Panc1 (cell line): ENCODE results near the gene RABGAP1L. TPM values are rescaled to one million over a fixed set of nuclear protein-coding genes. Genes with fewer than 3 reads are reported as not detected.
"Not testable (repeated sequence)": the region's sequence is repeated elsewhere in the genome, so short reads cannot be mapped to it uniquely, and the experiment has no call there.

Experiments used
- ATAC-seq: fragments of 200-7000 bp; cut with Tn5 transposase; 2 replicates; pipeline ENCODE4 v1.9.1; 2020; ENCODE audit warnings: mild to moderate bottlenecking, moderate library complexity
- BruUV-seq: library from RNA; stranded (reverse); fragments of 400-500 nt; replicated peaks from 2 replicates; lab custom pipeline; 2021; lab: Mats Ljungman, UMichigan
- CTCF ChIA-PET: fragments of 300-600 bp; sonication (Branson Sonifier 250); formaldehyde crosslinking; loops from one replicate; lab custom pipeline; 2022; ENCODE audit warnings: antibody characterized with exemption; lab: Charles Lee
- POLR2A ChIA-PET: fragments of 300-600 bp; sonication (Branson Sonifier 250); formaldehyde crosslinking; loops from one replicate; lab custom pipeline; 2022; ENCODE audit warnings: antibody characterized with exemption; lab: Charles Lee
- DNase-seq: peaks from one replicate; pipeline ENCODE4 v3.0.0-alpha.2; 2010; ENCODE audit warnings: low read depth, low spot score
- H3K27ac ChIP-seq: 2 replicates; pipeline ENCODE4 v1.5.1; 2011; ENCODE audit warnings: mild to moderate bottlenecking, low read length, inconsistent platforms
- H3K27me3 ChIP-seq: fragments of 200-500 bp; sonication (Bioruptor generic); 2 replicates; pipeline ENCODE4 v1.6.0; 2014; ENCODE audit warnings: low read length, inconsistent platforms; ENCODE audit not compliant: control insufficient read depth, insufficient read depth
- H3K36me3 ChIP-seq: fragments of 200-500 bp; sonication (Bioruptor generic); 2 replicates; pipeline ENCODE4 v1.5.1; 2014; ENCODE audit warnings: inconsistent platforms, mild to moderate bottlenecking, low read length, moderate library complexity; ENCODE audit not compliant: control insufficient read depth, insufficient read depth
- H3K4me1 ChIP-seq: 2 replicates; pipeline ENCODE4 v1.5.1; 2011; ENCODE audit warnings: inconsistent platforms, mild to moderate bottlenecking, low read length, moderate library complexity; ENCODE audit not compliant: control insufficient read depth, insufficient read depth
- H3K4me3 ChIP-seq, 2 experiments: 2 replicates each; pipeline ENCODE4 v1.5.1; 2011 to 2012; ENCODE audit warnings: low read depth in 2 of 2, low read length in 2 of 2, mild to moderate bottlenecking in 2 of 2, inconsistent platforms in 1 of 2, moderate library complexity in 1 of 2
- H3K9me3 ChIP-seq: fragments of 200-500 bp; sonication (Bioruptor generic); 2 replicates; pipeline ENCODE4 v1.5.1; 2014; ENCODE audit warnings: low read depth, mild to moderate bottlenecking, inconsistent platforms, low read length, moderate library complexity; ENCODE audit not compliant: control insufficient read depth, insufficient read depth
- CTCF ChIP-seq: fragments of 450-650 bp; IDR thresholded peaks from 2 replicates; pipeline ENCODE4 v1.5.1; 2017; ENCODE audit warnings: mild to moderate bottlenecking
- POLR2AphosphoS5 ChIP-seq: IDR thresholded peaks from 2 replicates; pipeline ENCODE4 v1.6.1; 2012; ENCODE audit warnings: mild to moderate bottlenecking, low read depth, low read length, moderate library complexity
- SIN3A ChIP-seq: IDR thresholded peaks from 2 replicates; pipeline ENCODE4 v1.6.1; 2012; ENCODE audit warnings: low read depth, mild to moderate bottlenecking, low read length, moderate library complexity, borderline replicate concordance; ENCODE audit not compliant: insufficient read depth
- TCF7L2 ChIP-seq: IDR thresholded peaks from 2 replicates; pipeline ENCODE4 v1.6.1; 2011; ENCODE audit warnings: mild to moderate bottlenecking, low read depth, low read length, inconsistent platforms
- in situ Hi-C: cut with HindIII; loops from 2 replicates; pipeline ENCODE4 v1.10.0; 2016; ENCODE audit warnings: low sequenced_read_pairs, low pct_unique_long_range_greater_than_20kb
- intact Hi-C: fragments of 100-400 bp; cut with micrococcal nuclease; formaldehyde crosslinking; loops from one replicate; pipeline ENCODE4 v1.10.0; 2022; ENCODE audit not compliant: unreplicated experiment
- total RNA-seq: library from RNA; stranded (reverse); gene quantifications from one replicate; pipeline ENCODE4 v1.2.1, GENCODE V29; 2021; ENCODE audit not compliant: unreplicated experiment
- TF ChIP-seq, protein P1 (sequence below), 2 experiments: IDR thresholded peaks; 2 replicates each; pipeline ENCODE4 v1.6.1; 2011 to 2012; ENCODE audit warnings: low read depth in 2 of 2, control low read depth in 1 of 2, low read length in 1 of 2, mild to moderate bottlenecking in 1 of 2, moderate library complexity in 1 of 2; ENCODE audit not compliant: insufficient read depth in 1 of 2

RABGAP1L gene
- total RNA-seq, 1 experiment from 2014 or later: 37.0 TPM

DNA sequence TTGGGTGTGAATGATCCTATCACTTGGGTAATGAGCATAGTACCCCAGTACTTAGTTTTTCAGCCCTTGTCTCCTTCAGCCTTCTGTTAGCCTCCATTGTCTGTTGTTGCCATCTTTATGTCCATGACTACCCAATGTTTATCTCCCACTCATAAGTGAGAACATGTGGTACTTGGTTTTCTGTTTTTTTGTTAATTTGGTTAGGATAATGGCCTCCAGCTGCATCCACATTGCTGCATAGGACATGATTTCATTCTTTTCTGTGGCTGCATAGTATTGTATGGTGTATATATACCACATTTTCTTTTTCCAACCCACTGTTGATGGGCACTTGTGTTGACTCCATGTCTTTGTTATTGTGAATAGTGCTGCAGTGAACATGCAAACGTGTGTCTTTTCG, 248.8 kb downstream of the RABGAP1L start:
- no peak for TF ChIP-seq CTCF
- in situ Hi-C loops: no loop called here
- intact Hi-C loops: no loop called here

DNA sequence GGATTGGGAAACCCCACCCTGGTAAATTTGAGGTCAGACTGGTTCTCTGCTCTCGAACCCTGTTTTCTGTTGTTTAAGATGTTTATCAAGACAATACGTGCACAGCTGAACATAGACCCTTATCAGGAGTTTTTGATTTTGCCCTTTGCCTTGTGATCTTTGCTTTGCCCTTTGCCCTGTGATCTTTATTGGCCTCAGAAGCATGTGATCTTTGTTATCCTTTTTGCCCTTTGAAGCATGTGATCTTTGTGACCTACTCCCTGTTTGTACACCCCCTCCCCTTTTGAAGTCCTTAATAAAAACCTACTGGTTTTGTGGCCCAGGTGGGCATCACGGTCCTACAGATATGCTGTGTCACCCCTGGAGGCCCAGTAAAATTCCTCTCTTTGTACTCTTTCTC, 250.5 kb downstream of the RABGAP1L start:
- CTCF ChIA-PET, BruUV-seq, in situ Hi-C loops: not testable (repeated sequence)

More for the DNA sequence above, 248.8 kb downstream of the RABGAP1L start:
- ATAC-seq: no peak
- Histone ChIP-seq H3K9me3 (no peaks in the 10 kb centered on the region), H3K4me3 (no peak overlapping the region), H3K27ac (no peak overlapping the region), H3K4me1 (no peaks in the 10 kb centered on the region), H3K27me3 (no peaks in the 10 kb centered on the region), H3K36me3 (no peaks in the 10 kb centered on the region)
- DNase-seq: no peak
- POLR2A ChIA-PET: no interaction called here
- no TSS peak for BruUV-seq
- CTCF ChIA-PET: no interaction called here

GRCh38 chr1:174413632-174414031, 254.3 kb downstream of the RABGAP1L start:
- ATAC-seq: no peak
- H3K27ac ChIP-seq: no peak overlapping the region
- intact Hi-C loops: no loop called here
- ChIA-PET POLR2A (no interaction called here), CTCF (interaction anchor here (0.7 kb wide), 1 partner anchor 17 kb away, joined by 3 read pairs; no protein-coding TSS in a partner anchor)
- DNase-seq: no peak
- BruUV-seq: no TSS peak
- in situ Hi-C loops: no loop called here
- H3K36me3 ChIP-seq: no peaks in the 10 kb centered on the region
- H3K9me3 ChIP-seq: no peaks in the 10 kb centered on the region
- no peaks in the 10 kb centered on the region for H3K27me3 ChIP-seq
- no peaks in the 10 kb centered on the region for H3K4me1 ChIP-seq
- TF ChIP-seq TCF7L2 (no peak), CTCF (peak; percentile 52), SIN3A (no peak)
- no peak overlapping the region for H3K4me3 ChIP-seq

More for the DNA sequence above, 250.5 kb downstream of the RABGAP1L start:
- ATAC-seq, DNase-seq, H3K27ac ChIP-seq, H3K27me3 ChIP-seq, POLR2A ChIA-PET, H3K36me3 ChIP-seq, intact Hi-C loops, H3K9me3 ChIP-seq, H3K4me1 ChIP-seq, H3K4me3 ChIP-seq: not testable (repeated sequence)

- DNase-seq: no peak
- intact Hi-C loops: no loop called here
- POLR2A ChIA-PET: no interaction called here
- BruUV-seq: no TSS peak
- H3K9me3 ChIP-seq: no peaks in the 10 kb centered on the region
- ATAC-seq: no peak
- CTCF ChIA-PET: interaction anchor here (0.7 kb wide), 1 partner anchor 17 kb away, joined by 3 read pairs; no protein-coding TSS in a partner anchor
- in situ Hi-C loops: no loop called here
- no peaks in the 10 kb centered on the region for H3K36me3 ChIP-seq
- H3K27ac ChIP-seq: no peak overlapping the region
- H3K27me3 ChIP-seq: no peaks in the 10 kb centered on the region
- no peak overlapping the region for H3K4me3 ChIP-seq
- TF ChIP-seq POLR2AphosphoS5 (no peak), TCF7L2 (no peak), SIN3A (no peak), CTCF (no peak)
- TF ChIP-seq, protein P1, sequence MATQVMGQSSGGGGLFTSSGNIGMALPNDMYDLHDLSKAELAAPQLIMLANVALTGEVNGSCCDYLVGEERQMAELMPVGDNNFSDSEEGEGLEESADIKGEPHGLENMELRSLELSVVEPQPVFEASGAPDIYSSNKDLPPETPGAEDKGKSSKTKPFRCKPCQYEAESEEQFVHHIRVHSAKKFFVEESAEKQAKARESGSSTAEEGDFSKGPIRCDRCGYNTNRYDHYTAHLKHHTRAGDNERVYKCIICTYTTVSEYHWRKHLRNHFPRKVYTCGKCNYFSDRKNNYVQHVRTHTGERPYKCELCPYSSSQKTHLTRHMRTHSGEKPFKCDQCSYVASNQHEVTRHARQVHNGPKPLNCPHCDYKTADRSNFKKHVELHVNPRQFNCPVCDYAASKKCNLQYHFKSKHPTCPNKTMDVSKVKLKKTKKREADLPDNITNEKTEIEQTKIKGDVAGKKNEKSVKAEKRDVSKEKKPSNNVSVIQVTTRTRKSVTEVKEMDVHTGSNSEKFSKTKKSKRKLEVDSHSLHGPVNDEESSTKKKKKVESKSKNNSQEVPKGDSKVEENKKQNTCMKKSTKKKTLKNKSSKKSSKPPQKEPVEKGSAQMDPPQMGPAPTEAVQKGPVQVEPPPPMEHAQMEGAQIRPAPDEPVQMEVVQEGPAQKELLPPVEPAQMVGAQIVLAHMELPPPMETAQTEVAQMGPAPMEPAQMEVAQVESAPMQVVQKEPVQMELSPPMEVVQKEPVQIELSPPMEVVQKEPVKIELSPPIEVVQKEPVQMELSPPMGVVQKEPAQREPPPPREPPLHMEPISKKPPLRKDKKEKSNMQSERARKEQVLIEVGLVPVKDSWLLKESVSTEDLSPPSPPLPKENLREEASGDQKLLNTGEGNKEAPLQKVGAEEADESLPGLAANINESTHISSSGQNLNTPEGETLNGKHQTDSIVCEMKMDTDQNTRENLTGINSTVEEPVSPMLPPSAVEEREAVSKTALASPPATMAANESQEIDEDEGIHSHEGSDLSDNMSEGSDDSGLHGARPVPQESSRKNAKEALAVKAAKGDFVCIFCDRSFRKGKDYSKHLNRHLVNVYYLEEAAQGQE (IDR thresholded peaks at IDR 0.05; ENCODE audit: insufficient read depth in 1 of 2, low read depth in 2 of 2, low read length in 1 of 2): no peak
- H3K4me1 ChIP-seq: no peaks in the 10 kb centered on the region
Observed at GRCh38 chr1:174414203-174414602, 254.9 kb downstream of the RABGAP1L start.
